Activated CD4-positive, alpha-beta T cell treated with anti-CD3 and anti-CD28 coated beads for 1 hour (primary cell): Measurements from ENCODE around the gene SLC38A4.
"Not testable (repeated sequence)": the region's sequence is repeated elsewhere in the genome, so short reads cannot be mapped to it uniquely, and the experiment has no call there.

ENCODE experiments used
- DNase-seq: peaks from one replicate; pipeline ENCODE4 v3.0.0-alpha.2; 2020

The SLC38A4 gene

GRCh38 chr12:46825591-46826414, at the start of gene SLC38A4:
Gene SLC38A4 (minus strand): TSS chr12:46825997. CDS start chr12:46793071, 32,926 bp downstream.
- DNase-seq = no peak

- no peak for DNase-seq
These were observed 49.3 kb upstream of the SLC38A4 start for GRCh38 chr12:46875095-46875494.

- DNase-seq = no peak
These were observed 48.8 kb upstream of the SLC38A4 start for GRCh38 chr12:46874642-46875041.

GRCh38 chr12:46872135-46872534, 46.3 kb upstream of the SLC38A4 start:
- DNase-seq = no peak

GRCh38 chr12:46865311-46865710, 39.5 kb upstream of the SLC38A4 start:
- no peak for DNase-seq

- no peak for DNase-seq
These were observed 32.6 kb upstream of the SLC38A4 start for GRCh38 chr12:46858368-46858767.

- no peak for DNase-seq
These were observed 31.7 kb upstream of the SLC38A4 start for GRCh38 chr12:46857486-46857885.

GRCh38 chr12:46855760-46856159, 30.0 kb upstream of the SLC38A4 start:
- DNase-seq = no peak

- not testable (repeated sequence) for DNase-seq
These were observed 28.4 kb upstream of the SLC38A4 start for GRCh38 chr12:46854188-46854587.

GRCh38 chr12:46848792-46849191, 23.0 kb upstream of the SLC38A4 start:
- DNase-seq = not testable (repeated sequence)

GRCh38 chr12:46847001-46847400, 21.2 kb upstream of the SLC38A4 start:
- no peak for DNase-seq

GRCh38 chr12:46843811-46844210, 18.0 kb upstream of the SLC38A4 start:
- DNase-seq = no peak

GRCh38 chr12:46841891-46842290, 16.1 kb upstream of the SLC38A4 start:
- DNase-seq = no peak

GRCh38 chr12:46839964-46840363, 14.2 kb upstream of the SLC38A4 start:
- DNase-seq = no peak

GRCh38 chr12:46839232-46839631, 13.4 kb upstream of the SLC38A4 start:
- no peak for DNase-seq

GRCh38 chr12:46835785-46836184, 10.0 kb upstream of the SLC38A4 start:
- no peak for DNase-seq

GRCh38 chr12:46832130-46832704, 6.4 kb upstream of the SLC38A4 start:
- no peak for DNase-seq

GRCh38 chr12:46831335-46832129, 5.7 kb upstream of the SLC38A4 start:
- no peak for DNase-seq

- DNase-seq = no peak
These were observed 5.0 kb upstream of the SLC38A4 start for GRCh38 chr12:46830731-46831334.

- no peak for DNase-seq
These were observed 1.1 kb downstream of the SLC38A4 start for GRCh38 chr12:46824709-46825108.

GRCh38 chr12:46818642-46819041, 7.2 kb downstream of the SLC38A4 start:
- no peak for DNase-seq

- no peak for DNase-seq
These were observed 10.0 kb downstream of the SLC38A4 start for GRCh38 chr12:46815809-46816208.

GRCh38 chr12:46814143-46814542, 11.7 kb downstream of the SLC38A4 start:
- no peak for DNase-seq
